SW 1271 (cell line): ENCODE results near the gene TUBA3D.
"Not testable (repeated sequence)": the region's sequence is repeated elsewhere in the genome, so short reads cannot be mapped to it uniquely, and the experiment has no call there.

Experiments
- DNase-seq, 2 experiments: peaks; one replicate each; lab custom pipeline; 2025; lab: John Stamatoyannopoulos, UW

Gene TUBA3D

GRCh38 chr2:131514408-131515166 lies 38.7 kb downstream of the TUBA3D start:
- not testable (repeated sequence) for DNase-seq

GRCh38 chr2:131515235-131515634 lies 39.3 kb downstream of the TUBA3D start:
- not testable (repeated sequence) for DNase-seq

GRCh38 chr2:131516011-131516410 lies 40.1 kb downstream of the TUBA3D start:
- no peak for DNase-seq

- not testable (repeated sequence) for DNase-seq
Measured at GRCh38 chr2:131516621-131517020, 40.7 kb downstream of the TUBA3D start.

GRCh38 chr2:131517106-131517831 lies 41.4 kb downstream of the TUBA3D start:
- DNase-seq = no peak

GRCh38 chr2:131517856-131518255 lies 41.9 kb downstream of the TUBA3D start:
- not testable (repeated sequence) for DNase-seq

- DNase-seq = not testable (repeated sequence)
Measured at GRCh38 chr2:131518531-131518930, 42.6 kb downstream of the TUBA3D start.

GRCh38 chr2:131519466-131519865 lies 43.5 kb downstream of the TUBA3D start:
- DNase-seq = no peak

GRCh38 chr2:131519871-131520470 lies 44.1 kb downstream of the TUBA3D start:
- DNase-seq = not testable (repeated sequence)

GRCh38 chr2:131520526-131520925 lies 44.6 kb downstream of the TUBA3D start:
- no peak for DNase-seq

- DNase-seq = not testable (repeated sequence)
Measured at GRCh38 chr2:131521524-131521923, 45.6 kb downstream of the TUBA3D start.

- DNase-seq = no peak
Measured at GRCh38 chr2:131521961-131522781, 46.3 kb downstream of the TUBA3D start.

GRCh38 chr2:131525256-131525655 lies 49.3 kb downstream of the TUBA3D start:
- DNase-seq = not testable (repeated sequence)

GRCh38 chr2:131527131-131528001 lies 51.4 kb downstream of the TUBA3D start, which contains the start of gene CCDC74A:
Gene CCDC74A (plus strand): TSS chr2:131527888. CDS start chr2:131527971, 83 bp downstream.
- peak; percentile 82 to 88 for DNase-seq

- DNase-seq = not testable (repeated sequence)
Measured at GRCh38 chr2:131528981-131529863, 53.3 kb downstream of the TUBA3D start.

GRCh38 chr2:131529864-131530445 lies 54.0 kb downstream of the TUBA3D start:
- not testable (repeated sequence) for DNase-seq

- DNase-seq = not testable (repeated sequence)
Measured at GRCh38 chr2:131530626-131531344, 54.9 kb downstream of the TUBA3D start.

- DNase-seq = not testable (repeated sequence)
Measured at GRCh38 chr2:131531547-131532185, 55.7 kb downstream of the TUBA3D start.
